ENCODE measurements around the gene ATP9A.

Gene ATP9A

GRCh38 chr20:51567622-51568021, 200.6 kb downstream of the ATP9A start:
- no peak for DNase-seq

- no peak for DNase-seq
Measured at GRCh38 chr20:51566594-51566993, 201.6 kb downstream of the ATP9A start.

- DNase-seq = no peak
Measured at GRCh38 chr20:51565298-51566144, 202.7 kb downstream of the ATP9A start.

GRCh38 chr20:51563486-51564332, 204.5 kb downstream of the ATP9A start:
- no peak for DNase-seq

- no peak for DNase-seq
Measured at GRCh38 chr20:51563174-51563485, 205.1 kb downstream of the ATP9A start.

- no peak for DNase-seq
Measured at GRCh38 chr20:51562332-51563173, 205.6 kb downstream of the ATP9A start.

GRCh38 chr20:51562027-51562331, 206.2 kb downstream of the ATP9A start:
- no peak for DNase-seq

- no peak for DNase-seq
Measured at GRCh38 chr20:51560550-51561307, 207.5 kb downstream of the ATP9A start.

- DNase-seq = no peak
Measured at GRCh38 chr20:51560042-51560441, 208.1 kb downstream of the ATP9A start.

GRCh38 chr20:51554538-51555165, 213.5 kb downstream of the ATP9A start:
- DNase-seq = no peak

- DNase-seq = no peak
Measured at GRCh38 chr20:51553897-51554486, 214.2 kb downstream of the ATP9A start.

- DNase-seq = no peak
Measured at GRCh38 chr20:51551186-51551585, 217.0 kb downstream of the ATP9A start.

- DNase-seq = no peak
Measured at GRCh38 chr20:51549474-51549873, 218.7 kb downstream of the ATP9A start.

GRCh38 chr20:51547951-51548350, 220.2 kb downstream of the ATP9A start:
- DNase-seq = no peak

All from CD4-positive, alpha-beta T cell treated with Interferon gamma for 1 hour (primary cell).